NCI-H524 (cell line): ENCODE results near the gene NLE1.
"Not testable (repeated sequence)": the region's sequence is repeated elsewhere in the genome, so short reads cannot be mapped to it uniquely, and the experiment has no call there.

ENCODE experiments used
- DNase-seq, 2 experiments: peaks; one replicate each; lab custom pipeline; 2025; lab: John Stamatoyannopoulos, UW

Gene NLE1

DNA sequence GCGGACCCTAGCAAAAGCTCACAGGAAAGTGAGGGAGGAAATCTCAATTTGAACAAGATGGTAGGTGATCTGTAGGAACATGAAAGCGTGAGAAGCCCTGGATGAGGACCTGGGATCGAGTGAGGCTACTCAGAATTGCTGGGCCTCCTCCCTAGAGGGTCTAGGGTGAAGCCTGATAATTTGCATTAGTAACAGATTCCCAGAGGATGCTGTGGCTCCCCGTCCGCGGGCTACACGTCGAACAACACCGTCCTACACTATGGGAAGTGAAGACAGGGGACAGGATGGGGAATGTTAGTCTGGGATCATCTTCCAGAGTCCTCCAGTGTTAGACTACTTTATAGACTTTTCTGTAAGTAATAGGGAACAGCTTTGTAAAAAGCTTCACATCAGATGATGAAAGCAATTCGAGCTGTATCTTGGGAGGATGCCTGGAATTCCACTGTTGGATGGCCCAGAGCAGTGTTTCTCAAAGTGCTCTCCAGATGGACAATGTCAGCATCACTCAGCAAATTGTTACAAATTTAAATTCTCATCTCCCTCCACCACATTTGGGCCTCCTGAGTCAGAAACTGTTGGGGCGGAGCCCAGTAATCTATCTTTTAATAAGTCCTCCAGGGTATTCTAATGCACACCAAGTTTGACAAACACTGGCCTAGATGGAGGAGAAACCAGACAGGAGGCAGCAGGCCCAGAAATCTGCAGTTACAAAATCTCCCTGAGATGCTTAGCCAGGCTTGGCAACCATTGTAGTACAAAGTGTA, 14.2 kb downstream of the NLE1 start:
- DNase-seq: no peak

DNA sequence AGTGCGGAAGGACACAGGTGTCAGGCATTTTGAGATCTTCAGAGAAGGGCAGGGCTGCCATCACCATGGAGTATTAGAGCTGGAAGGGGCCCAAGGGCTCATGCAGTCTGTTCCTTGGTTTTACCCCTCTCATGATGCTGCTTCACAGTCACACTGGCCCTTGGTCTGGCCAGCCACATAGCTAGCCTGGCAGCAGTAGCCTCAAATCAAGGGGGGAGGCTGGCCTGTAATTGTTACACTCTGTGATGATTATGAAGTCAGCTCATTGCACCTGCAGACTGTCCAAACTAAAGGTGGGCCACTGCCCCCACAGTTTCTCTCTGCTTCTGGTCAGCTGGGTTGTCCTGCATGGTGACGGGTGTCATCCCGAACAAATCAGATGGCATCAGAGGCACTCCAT, 20.8 kb downstream of the NLE1 start, which contains the start of gene FNDC8:
Gene FNDC8, plus strand, starts transcription at position 301 of the 400 bp plus-strand sequence. Its CDS starts 79 bp downstream, at position 380.
- no peak for DNase-seq

DNA sequence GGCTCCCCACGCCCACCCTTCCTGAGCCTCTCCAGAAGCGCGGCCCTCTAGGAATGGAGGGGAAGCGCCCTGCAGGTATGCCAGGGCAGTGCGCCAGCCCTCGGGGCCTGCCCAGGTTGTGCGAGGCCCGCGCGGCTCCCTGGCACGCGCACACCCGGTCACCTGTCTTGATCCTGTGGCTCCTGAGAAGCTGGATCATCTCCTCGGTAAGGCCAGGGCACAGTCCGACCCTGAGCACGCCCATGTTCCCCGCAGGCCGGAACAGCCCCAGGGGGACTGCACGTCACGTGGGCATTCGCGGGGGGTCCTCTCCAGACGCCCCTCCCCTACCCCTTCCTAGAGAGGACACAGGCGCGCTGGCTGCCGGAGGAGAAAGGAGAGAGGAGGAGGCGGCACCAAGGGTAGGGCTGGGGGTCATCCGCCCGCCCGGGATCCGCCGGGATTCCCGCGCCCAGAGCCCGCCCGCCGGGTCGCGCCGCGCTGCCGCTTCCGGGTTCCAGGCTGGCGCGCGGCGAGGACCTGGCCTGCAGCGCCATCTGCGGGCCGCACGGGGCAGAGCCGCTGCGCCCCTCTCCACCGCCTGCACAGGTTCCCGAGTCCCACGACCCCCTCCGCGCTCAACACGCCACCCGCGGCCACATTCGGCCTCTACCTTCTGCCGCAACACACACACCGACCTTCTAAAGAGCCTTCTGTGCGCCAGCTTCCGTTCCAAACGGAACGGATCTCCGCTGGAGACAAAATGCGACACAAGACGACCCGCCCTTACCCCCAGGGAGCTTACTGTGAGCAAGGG, 22.5 kb downstream of the NLE1 start, which contains the start of gene RAD51D:
Gene RAD51D, minus strand, starts transcription at position 491 of the 796 bp plus-strand sequence. Its CDS starts 247 bp downstream, at position 244.
- DNase-seq: peak; percentile 77

DNA sequence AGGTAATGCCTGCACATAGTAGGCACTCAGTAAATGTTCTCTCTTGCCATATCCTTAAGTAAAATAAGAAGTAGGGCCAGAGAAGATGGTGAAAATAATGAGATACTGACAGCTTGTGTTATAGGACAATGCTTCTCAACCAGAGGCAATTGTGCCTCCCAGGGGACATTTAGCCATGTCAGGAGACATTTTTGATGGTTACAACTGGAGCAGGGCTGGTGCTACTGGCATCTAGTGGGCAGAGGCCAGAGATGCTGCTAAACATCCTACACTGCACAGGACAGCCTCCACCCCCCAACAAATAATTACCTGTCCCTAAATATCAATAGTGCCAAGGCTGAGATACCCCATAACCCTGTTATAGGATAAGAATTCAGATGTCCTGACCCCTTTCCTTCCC, 24.1 kb downstream of the NLE1 start:
- no peak for DNase-seq

DNA sequence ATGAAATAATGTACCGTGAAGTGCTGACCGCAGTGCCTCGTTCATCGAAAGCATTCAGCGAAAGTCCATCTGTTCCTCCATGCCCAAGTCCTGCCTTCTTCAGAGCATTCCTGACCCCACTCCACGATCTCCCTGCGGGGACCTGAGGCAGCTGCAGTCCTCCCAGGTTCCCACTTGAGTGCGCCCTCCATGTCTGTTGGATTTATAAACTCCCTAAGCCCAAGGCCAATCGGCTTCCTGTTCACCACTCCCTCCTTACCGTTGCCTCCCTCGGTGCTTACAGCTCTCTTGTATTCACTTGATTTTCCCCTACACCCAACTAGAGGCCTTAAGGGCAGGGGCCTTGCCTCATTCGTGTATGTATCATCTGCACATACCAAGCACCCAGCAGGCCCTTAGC, 25.3 kb downstream of the NLE1 start:
- DNase-seq: no peak

DNA sequence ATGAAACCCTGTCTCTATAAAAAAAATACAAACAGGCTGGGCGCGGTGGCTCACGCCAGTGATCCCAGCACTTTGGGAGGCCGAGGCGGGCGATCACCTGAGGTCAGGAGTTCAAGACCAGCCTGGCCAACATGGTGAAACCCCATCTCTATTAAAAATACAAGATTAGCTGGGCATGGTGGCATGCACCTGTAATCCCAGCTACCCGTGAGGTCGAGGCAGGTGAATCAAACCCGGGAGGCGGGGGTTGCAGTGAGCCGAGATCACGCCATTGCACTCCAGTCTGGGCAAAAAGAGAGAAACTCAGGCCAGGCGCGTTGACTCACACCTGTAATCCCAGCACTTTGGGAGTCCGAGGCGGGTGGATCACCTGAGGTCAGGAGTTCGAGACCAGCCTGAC, 31.3 kb downstream of the NLE1 start:
- not testable (repeated sequence) for DNase-seq

DNA sequence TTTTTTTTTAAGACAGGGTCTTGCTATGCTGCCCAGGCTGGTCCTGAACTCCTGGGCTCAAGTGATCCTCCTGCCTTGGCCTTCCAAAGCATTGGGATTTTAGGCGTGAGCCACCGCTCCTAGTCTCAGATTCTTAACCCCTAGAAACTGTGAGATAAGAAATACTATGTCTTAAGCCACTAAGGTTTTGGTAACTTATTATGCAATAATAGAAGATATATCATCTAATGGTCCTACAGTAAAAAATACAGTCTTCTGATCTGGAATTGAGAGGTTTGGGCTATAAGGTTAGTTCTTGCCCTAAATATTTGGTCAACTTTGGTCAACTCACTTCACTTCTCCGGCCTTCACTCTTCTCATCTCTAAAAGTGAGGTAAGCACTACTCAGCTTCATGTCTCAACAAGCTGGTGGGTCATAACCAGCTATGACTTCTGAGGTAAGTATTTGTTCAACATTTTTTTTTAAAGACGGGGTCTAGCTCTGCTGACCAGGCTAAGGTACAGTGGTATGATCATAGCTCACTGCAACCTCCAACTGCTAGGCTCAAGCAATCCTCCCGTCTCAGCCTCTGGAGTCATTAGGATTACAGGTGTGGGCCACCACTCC, 37.2 kb downstream of the NLE1 start:
- DNase-seq: no peak

DNA sequence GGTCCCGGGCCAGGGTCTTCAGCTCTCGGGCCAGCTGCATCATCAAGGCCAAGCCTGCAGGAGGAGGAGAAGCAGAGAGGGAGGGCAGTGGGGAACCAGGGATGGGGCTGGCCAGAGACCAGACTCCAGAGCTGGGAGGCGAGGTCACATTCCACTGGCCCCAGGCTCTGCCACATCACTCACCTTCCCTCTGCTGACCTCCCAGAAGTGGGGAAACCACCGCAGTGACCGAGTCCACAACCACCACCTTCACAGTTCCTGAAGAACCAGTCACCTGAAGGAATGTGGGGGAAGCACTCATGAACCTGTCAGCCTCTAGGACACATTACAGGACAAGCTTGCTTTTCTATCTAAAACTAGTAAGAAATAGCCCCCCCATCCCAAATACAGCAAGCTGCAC, 38.8 kb downstream of the NLE1 start:
- DNase-seq: no peak

DNA sequence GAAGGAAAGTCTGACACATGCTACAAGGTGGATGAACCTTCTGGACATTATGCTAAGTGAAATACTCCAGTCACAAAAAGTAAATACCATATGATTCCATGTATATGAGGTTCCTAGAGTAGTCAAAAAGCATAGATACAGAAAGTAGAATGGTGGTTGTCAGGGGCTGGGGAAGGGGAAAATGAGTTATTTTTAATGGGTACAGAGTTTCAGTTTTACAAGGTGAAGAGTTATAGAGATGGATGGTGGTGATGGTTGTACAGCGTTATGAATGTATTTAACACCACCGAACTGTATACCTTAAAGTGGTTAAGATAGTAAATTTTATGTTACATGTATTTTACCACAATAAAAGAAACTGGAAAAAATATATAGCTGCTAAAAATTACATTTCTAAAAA, 40.4 kb downstream of the NLE1 start:
- no peak for DNase-seq

DNA sequence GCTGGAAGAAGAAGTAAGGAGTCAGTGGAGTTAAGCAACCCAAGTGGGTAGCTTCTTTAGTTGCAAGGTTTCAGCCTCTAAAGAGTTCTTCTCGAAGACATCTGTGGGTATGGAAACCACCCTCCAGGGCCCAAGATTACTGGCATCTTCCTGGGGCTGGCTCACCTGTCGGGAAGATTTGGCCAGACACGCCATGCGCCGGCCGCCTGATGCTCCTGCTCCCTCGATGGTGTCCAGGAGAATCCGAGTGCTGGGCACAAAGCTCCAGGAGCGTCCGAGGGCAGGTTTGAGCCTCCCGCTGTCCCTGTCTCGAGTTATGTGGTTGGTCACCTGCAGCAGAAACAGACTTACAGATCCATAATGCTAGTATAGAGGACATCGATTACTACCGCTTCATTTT, 41.1 kb downstream of the NLE1 start:
- DNase-seq: no peak

DNA sequence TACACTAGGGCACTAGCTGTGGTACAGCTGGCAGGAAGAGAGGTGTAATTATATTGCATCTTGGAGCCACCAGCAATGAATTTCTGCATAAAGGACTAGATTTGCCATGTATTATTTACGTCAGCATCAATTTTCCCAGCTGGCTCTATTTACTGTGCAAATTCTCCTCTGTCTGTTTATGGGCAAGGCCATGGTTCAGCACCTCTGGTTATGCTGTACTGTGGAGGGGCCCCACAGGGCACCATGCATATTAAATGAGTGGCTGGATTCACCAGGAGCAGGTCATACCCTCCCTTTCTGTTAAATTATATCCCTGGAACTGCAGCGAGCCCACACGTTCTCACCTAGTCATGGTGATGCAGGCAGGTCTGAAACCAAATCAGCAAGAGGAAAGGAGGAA, 42.2 kb downstream of the NLE1 start:
- DNase-seq: no peak

DNA sequence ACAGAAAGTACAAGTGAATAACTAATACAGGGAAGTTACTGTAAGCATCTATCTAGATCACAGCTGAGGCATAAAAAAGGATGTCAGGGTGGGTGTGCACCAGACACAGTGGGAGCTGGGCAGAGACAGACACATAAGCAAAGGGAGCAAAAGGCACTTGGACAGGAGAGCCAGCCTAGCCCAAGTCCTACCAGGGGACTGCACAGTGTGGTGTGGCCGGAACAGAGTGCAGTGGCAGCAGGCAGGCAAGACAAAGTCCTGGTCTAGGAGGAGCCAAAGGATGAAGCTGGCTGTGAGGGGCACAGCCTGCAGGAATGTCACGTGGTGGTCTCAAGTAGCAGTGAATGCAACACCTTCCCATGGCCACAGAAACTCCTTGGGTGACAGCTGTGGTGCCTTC, 44.3 kb downstream of the NLE1 start:
- peak in 1 of 2 experiments; percentile 9 for DNase-seq

DNA sequence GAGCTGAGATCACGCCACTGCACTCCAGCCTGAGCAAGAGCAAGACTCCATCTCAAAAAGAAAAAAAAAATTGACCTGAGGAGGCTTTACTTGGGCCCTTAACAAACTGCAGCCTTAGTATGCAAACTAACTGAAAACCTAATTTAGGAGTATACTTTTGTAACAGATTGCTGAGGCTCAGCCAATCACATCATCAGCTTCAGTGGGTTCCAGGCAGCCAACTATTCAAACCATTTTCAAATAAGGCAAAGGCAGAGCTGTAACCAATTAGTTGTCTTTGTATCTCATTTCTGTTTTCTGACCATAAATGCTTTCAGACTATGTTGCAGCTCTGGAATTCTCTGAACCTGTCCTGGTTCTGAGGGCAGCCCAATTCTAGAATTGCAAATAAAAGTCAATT, 46.4 kb downstream of the NLE1 start:
- DNase-seq: no peak

DNA sequence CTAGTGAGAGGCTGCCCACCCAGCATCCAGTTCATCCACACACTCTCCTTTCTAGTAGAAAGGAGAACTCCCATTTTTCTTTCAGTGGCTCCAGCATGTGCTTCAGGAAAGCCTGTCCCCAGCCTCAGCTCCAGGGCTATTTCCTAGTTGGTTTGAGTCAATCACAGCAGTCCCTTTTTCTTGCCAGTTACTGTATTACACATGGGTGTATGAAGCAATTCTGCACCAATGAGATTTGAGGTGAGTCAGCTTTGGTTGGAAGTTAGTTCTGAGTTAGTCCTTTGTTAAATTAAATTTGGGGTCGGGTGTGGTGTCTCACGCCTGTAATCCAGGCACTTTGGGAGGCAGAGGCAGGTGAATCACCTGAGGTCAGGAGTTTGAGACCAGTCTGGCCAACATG, 47.2 kb downstream of the NLE1 start:
- no peak for DNase-seq

DNA sequence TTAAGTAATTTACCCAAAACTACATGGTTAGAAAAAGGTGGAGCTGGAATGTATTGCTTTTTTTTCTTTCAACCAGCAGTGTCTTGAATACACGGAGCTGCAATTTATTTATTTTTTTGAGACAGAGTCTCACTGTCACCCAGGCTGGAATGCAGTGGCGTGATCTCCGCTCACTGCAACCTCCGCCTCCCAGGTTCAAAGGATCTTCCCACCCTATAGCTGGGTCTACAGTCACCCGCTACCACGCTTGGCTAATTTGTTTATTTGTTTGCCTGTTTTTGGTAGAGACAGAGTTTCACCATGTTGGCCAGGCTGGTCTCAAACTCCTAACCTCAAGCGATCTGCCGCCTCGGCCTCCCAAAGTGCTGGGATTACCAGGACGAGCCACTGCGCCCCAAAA, 51.4 kb downstream of the NLE1 start:
- not testable (repeated sequence) for DNase-seq

DNA sequence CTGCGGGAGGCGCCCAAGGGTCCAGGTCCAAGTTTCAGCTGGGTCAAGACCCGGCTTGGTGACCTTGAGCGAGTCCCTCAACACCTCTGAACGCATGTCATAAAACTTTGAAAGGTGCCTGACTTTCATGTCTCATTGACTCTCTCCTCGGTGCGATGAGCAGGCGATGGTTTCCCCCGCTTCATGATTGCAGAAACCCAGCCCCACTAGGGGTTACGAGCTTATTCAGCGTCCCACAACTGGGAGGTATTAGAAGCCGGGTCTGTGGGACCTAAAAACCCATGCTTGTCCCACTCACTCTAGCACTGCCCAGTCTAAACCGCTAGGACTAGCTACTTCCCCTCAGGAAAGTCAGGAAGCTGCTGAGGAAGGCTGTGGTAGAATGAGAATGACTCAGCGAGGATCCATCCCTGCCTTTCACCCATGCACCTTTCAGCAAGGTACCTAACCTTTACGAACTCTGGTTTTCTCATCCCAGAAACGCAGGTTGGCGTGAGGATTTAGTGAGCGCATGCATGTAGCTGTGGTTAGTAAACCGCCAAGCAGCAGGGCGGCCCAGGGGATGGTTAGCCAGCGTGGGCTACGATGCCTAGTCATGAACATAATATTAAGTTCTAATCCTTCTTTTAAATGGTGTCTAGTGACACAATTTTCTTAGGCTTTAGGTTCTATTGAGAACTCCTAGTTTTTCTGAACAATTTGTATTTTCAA, 52.4 kb downstream of the NLE1 start:
- no peak for DNase-seq

DNA sequence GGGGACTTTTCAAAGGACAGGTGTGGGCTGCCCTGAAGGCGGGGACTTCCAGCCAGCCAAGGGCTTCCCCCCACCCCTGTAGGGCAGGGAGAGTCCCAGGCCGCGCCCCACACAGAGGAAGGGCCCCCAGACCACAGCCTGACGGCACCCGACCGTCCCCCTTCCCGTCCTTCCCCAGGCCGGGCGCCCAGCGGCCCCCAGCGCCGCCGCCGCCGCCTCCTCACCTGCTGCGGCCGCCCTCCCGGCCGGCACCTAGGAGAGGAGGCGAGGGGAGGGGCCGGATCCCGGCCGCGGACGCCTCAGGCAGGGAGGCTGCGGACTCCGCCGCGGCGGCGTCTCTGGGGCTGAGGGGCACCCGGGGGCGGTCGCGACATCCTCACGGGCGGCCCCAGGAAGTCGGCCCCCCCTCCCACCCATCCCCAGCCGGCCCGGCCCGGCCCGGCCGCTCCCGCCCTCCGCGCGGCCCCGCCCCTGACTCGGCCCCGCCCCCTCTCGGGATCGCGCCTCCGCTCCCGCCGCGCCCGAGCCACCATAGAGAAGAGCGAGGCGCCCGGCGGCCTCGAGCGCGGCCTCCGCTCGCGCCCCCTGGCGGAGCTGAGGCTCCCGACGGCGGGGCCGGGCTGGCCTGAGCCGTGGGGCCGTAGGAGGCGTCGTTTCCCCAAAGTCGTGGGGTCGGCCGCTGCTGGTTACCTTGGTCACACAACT, 53.1 kb downstream of the NLE1 start:
- peak; percentile 36 to 70 for DNase-seq

DNA sequence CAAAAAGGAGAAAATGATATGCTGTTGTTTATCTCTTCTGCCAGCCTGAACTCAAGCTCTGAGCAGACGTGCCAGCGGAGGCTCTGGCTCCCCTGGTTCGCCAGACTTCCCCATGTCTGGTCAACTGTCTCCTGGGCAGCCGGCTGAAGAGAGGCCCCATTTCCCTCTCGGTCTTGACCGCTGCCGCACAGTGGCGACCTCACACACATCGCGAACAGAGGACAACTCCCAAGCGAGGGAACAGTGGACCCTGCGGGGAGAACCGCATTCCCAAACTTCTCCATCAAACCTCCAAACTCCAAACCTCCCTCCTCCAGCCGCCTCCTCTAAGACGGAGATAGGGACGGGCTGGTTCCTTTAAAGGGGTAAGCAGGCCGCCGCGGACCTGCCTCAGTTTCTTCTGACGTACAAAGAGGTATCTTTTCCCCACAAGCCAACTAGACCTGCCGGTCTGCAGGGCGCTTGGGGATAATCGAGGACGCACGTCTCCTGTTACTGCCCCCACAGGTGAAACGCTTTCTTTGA, 53.7 kb downstream of the NLE1 start:
- peak in 1 of 2 experiments; percentile 23 for DNase-seq

DNA sequence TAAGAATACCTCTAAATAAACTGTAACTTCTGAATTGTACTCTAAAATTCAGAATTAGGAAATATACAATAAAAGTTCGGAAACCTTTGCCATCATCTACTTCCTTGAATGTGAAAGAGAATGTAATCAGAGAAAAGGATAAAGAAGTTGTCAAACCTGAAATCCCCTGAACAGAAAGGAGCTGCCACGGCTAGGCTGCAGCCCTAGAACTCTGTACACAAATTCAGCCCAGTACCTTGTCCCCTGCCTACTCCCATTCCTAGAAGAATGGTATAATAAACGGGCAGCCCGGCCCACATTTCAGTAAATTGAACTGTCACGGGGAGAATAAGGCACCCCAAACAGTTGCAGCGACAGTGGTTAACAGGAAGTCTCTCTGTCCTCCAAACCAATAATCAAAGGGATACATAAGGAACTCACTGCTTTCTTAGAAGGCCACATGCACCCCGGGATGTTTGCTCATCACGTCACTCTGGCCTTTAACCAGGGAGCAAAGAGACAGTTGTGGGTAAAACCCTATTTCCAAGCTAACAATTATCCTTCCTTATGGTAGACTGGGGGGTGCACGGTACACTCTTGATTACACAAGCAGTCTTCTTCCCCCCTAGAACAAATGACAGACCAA, 54.3 kb downstream of the NLE1 start:
- DNase-seq: no peak

DNA sequence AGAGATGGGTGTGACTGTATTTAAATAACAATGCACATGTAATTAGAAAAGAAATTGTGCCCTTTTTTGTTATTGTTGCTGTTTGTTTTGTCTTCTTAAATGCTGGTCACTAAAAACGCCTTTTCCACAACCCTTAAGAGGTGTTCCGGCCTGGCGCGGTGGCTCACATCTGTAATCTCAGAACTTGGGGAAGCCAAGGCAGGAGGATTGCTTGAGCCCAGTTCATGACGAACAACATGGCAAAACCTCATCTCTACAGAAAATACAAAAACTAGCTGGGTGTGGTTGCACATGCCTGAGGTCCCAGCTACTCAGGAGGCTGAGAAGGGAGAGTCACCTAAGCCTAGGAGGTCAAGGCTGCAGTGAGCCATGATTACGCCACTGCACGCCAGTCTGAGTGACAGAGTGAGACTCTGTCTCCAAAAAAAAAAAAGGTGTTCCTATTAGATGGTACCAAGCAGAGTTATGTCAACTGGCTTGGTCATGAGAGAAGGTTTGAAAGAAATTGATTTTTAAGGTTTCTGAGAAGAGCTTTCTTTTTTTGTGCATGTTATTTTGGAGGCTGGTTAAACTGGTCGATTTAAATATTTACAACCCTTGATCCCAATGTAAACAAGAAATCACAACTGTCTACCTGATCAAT, 55.1 kb downstream of the NLE1 start:
- no peak for DNase-seq
